ENCODE data around the gene ARHGEF17.
A peak's percentile ranks its signal among the peaks of the same experiment; 100 is the strongest.

ARHGEF17 gene

DNA sequence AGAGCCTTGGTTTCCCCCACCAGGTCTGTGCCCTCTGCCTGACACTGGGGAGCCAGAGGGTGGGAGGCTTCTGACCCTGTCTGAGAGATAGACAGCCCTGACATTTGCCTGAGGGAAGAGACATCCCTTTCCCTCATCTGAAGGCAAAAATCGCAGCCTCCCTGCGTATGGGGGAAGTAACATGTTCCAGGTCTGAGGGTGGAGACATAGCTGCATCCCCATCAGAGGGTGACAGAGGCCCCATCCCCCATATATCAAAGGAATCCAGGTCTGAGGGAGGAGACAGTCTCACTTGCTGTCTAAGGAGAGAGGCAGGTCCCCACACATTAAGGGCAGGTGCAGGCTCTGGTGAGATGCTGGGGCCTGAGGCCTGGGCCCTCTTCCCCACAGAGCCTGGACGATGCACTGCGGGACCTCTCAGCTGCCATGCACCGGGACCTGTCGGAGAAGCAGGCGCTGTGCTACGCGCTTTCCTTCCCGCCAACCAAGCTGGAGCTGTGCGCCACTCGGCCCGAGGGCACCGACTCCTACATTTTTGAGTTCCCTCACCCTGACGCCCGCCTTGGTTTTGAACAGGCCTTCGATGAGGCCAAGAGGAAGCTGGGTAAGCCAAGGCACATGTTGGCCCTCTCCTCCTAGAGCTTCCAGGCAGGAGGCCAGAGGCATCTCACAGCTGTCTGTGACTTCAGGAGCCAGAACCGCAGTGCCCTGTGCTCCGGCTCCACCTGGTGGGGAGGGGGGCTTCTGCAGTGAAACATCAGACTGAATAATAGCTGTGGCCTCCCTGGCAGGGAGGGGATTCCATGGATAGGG lies 52.1 kb downstream of the ARHGEF17 start:
- Histone ChIP-seq H3K4me3 (ENCODE audit: low read length in 2 of 2) (no peak overlapping the region), H3K4me1 (ENCODE audit: control insufficient read depth, insufficient read depth, low read length) (peaks cover 15% of the 10 kb centered on the region), H3K36me3 (ENCODE audit: control insufficient read depth in 2 of 2, insufficient read depth in 2 of 2, low read length in 2 of 2) (peaks cover 70 to 87% of the 10 kb centered on the region in 2 donors), H3K27me3 (ENCODE audit: control insufficient read depth in 1 of 2, insufficient read depth in 2 of 2, low read length in 2 of 2) (no peaks in the 10 kb centered on the region), H3K9ac (ENCODE audit: low read length in 2 of 2) (no peak overlapping the region), H3K27ac (ENCODE audit: low read length) (peak overlapping the region; percentile 31), H3K9me3 (ENCODE audit: control insufficient read depth in 2 of 2, low read length in 2 of 2) (no peaks in the 10 kb centered on the region)

GRCh38 chr11:73360743-73361369 lies 52.8 kb downstream of the ARHGEF17 start:
- Histone ChIP-seq H3K9ac (ENCODE audit: low read length in 2 of 2) (no peak overlapping the region), H3K4me1 (ENCODE audit: control insufficient read depth, insufficient read depth, low read length) (peaks cover 15% of the 10 kb centered on the region), H3K27me3 (ENCODE audit: control insufficient read depth in 1 of 2, insufficient read depth in 2 of 2, low read length in 2 of 2) (no peaks in the 10 kb centered on the region), H3K36me3 (ENCODE audit: control insufficient read depth in 2 of 2, insufficient read depth in 2 of 2, low read length in 2 of 2) (peaks cover 75 to 88% of the 10 kb centered on the region in 2 donors), H3K4me3 (ENCODE audit: low read length in 2 of 2) (no peak overlapping the region), H3K9me3 (ENCODE audit: control insufficient read depth in 2 of 2, low read length in 2 of 2) (no peaks in the 10 kb centered on the region), H3K27ac (ENCODE audit: low read length) (no peak overlapping the region)

DNA sequence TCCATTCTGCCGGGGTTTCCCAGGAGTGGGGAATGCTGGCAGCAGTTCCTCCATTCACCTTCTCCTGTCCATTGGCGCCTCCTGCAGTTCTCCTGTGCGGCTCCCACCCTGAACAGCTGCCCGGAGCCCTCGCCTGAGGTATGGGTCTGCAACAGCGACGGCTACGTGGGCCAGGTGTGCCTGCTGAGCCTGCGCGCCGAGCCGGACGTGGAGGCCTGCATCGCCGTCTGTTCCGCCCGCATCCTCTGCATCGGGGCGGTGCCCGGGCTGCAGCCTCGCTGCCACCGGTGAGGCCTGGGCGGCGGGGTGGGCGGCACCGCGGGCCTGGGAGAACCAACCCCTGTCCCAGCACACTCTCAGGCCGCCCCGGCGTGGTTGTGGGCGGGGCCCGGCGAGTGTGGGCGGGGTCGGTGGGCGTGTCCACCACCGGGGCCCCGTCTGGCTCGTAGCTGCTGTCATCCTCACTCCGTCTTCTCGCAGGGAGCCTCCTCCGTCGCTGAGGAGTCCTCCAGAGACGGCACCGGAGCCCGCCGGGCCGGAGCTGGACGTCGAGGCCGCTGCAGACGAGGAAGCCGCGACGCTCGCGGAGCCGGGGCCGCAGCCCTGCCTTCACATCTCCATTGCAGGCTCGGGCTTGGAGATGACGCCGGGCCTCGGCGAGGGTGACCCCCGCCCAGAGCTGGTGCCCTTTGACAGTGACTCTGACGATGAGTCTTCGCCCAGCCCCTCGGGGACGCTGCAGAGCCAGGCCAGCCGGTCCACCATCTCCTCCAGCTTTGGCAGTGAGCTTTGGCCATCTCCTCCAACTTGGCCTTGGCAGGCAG lies 54.1 kb downstream of the ARHGEF17 start:
- Histone ChIP-seq H3K27ac (ENCODE audit: low read length) (no peak overlapping the region), H3K9ac (ENCODE audit: low read length in 2 of 2) (no peak overlapping the region), H3K4me1 (ENCODE audit: control insufficient read depth, insufficient read depth, low read length) (peaks cover 14% of the 10 kb centered on the region), H3K36me3 (ENCODE audit: control insufficient read depth in 2 of 2, insufficient read depth in 2 of 2, low read length in 2 of 2) (peaks cover 73 to 82% of the 10 kb centered on the region in 2 donors), H3K4me3 (ENCODE audit: low read length in 2 of 2) (no peak overlapping the region), H3K27me3 (ENCODE audit: control insufficient read depth in 1 of 2, insufficient read depth in 2 of 2, low read length in 2 of 2) (no peaks in the 10 kb centered on the region), H3K9me3 (ENCODE audit: control insufficient read depth in 2 of 2, low read length in 2 of 2) (no peaks in the 10 kb centered on the region)

DNA sequence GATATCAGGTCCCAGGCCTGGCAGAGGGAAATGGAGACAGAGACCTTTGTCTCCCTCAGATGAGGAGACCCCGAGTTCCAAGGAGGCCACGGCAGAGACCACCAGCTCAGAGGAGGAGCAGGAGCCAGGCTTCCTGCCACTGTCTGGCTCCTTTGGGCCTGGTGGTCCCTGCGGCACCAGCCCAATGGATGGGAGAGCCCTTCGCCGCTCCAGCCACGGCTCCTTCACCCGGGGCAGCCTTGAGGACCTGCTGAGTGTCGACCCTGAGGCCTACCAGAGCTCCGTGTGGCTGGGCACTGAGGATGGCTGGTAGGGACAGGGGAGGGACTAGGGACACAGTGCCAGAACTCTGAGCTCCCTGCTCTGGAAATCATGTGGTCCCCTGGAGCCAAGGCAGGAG lies 55.1 kb downstream of the ARHGEF17 start:
- Histone ChIP-seq H3K9me3 (ENCODE audit: control insufficient read depth in 2 of 2, low read length in 2 of 2) (no peaks in the 10 kb centered on the region), H3K36me3 (ENCODE audit: control insufficient read depth in 2 of 2, insufficient read depth in 2 of 2, low read length in 2 of 2) (peaks cover 67 to 81% of the 10 kb centered on the region in 2 donors), H3K27me3 (ENCODE audit: control insufficient read depth in 1 of 2, insufficient read depth in 2 of 2, low read length in 2 of 2) (no peaks in the 10 kb centered on the region), H3K4me1 (ENCODE audit: control insufficient read depth, insufficient read depth, low read length) (peaks cover 13% of the 10 kb centered on the region), H3K4me3 (ENCODE audit: low read length in 2 of 2) (no peak overlapping the region), H3K27ac (ENCODE audit: low read length) (no peak overlapping the region), H3K9ac (ENCODE audit: low read length in 2 of 2) (no peak overlapping the region)

- H3K4me1 ChIP-seq (ENCODE audit: control insufficient read depth, insufficient read depth, low read length): no peaks in the 10 kb centered on the region
- H3K4me3 ChIP-seq (ENCODE audit: low read length in 2 of 2): no peak overlapping the region
- peaks cover 53 to 62% of the 10 kb centered on the region in 2 donors for H3K36me3 ChIP-seq (ENCODE audit: control insufficient read depth in 2 of 2, insufficient read depth in 2 of 2, low read length in 2 of 2)
- no peaks in the 10 kb centered on the region for H3K9me3 ChIP-seq (ENCODE audit: control insufficient read depth in 2 of 2, low read length in 2 of 2)
- H3K9ac ChIP-seq (ENCODE audit: low read length in 2 of 2): no peak overlapping the region
- H3K27ac ChIP-seq (ENCODE audit: low read length): no peak overlapping the region
- no peaks in the 10 kb centered on the region for H3K27me3 ChIP-seq (ENCODE audit: control insufficient read depth in 1 of 2, insufficient read depth in 2 of 2, low read length in 2 of 2)
These were observed 57.5 kb downstream of the ARHGEF17 start for GRCh38 chr11:73365352-73366264.

DNA sequence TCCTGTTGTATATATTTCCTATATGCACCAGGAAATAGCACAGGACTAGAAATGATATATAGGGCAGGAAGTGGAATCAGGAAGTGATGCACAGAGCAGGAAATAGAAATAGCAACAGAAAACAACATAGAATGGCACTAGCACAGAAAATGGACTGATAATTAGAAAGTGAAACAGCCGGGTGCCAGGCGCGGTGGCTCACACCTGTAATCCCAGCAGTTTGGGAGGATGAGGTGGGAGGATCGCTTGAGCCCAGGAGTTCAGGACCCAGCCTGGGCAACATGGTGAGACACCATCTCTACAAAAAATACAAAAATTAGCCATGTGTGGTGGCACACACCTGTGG lies 58.2 kb downstream of the ARHGEF17 start:
- Histone ChIP-seq H3K36me3 (ENCODE audit: control insufficient read depth in 2 of 2, insufficient read depth in 2 of 2, low read length in 2 of 2) (peaks cover 47 to 57% of the 10 kb centered on the region in 2 donors), H3K9ac (ENCODE audit: low read length in 2 of 2) (no peak overlapping the region), H3K27ac (ENCODE audit: low read length) (no peak overlapping the region), H3K4me1 (ENCODE audit: control insufficient read depth, insufficient read depth, low read length) (no peaks in the 10 kb centered on the region), H3K9me3 (ENCODE audit: control insufficient read depth in 2 of 2, low read length in 2 of 2) (no peaks in the 10 kb centered on the region), H3K4me3 (ENCODE audit: low read length in 2 of 2) (no peak overlapping the region), H3K27me3 (ENCODE audit: control insufficient read depth in 1 of 2, insufficient read depth in 2 of 2, low read length in 2 of 2) (no peaks in the 10 kb centered on the region)

GRCh38 chr11:73366953-73367352 lies 58.9 kb downstream of the ARHGEF17 start:
- no peaks in the 10 kb centered on the region for H3K4me1 ChIP-seq (ENCODE audit: control insufficient read depth, insufficient read depth, low read length)
- no peaks in the 10 kb centered on the region for H3K27me3 ChIP-seq (ENCODE audit: control insufficient read depth in 1 of 2, insufficient read depth in 2 of 2, low read length in 2 of 2)
- H3K27ac ChIP-seq (ENCODE audit: low read length): no peak overlapping the region
- H3K9ac ChIP-seq (ENCODE audit: low read length in 2 of 2): no peak overlapping the region
- H3K4me3 ChIP-seq (ENCODE audit: low read length in 2 of 2): no peak overlapping the region
- H3K36me3 ChIP-seq (ENCODE audit: control insufficient read depth in 2 of 2, insufficient read depth in 2 of 2, low read length in 2 of 2): peaks cover 44 to 50% of the 10 kb centered on the region in 2 donors
- H3K9me3 ChIP-seq (ENCODE audit: control insufficient read depth in 2 of 2, low read length in 2 of 2): no peaks in the 10 kb centered on the region

DNA sequence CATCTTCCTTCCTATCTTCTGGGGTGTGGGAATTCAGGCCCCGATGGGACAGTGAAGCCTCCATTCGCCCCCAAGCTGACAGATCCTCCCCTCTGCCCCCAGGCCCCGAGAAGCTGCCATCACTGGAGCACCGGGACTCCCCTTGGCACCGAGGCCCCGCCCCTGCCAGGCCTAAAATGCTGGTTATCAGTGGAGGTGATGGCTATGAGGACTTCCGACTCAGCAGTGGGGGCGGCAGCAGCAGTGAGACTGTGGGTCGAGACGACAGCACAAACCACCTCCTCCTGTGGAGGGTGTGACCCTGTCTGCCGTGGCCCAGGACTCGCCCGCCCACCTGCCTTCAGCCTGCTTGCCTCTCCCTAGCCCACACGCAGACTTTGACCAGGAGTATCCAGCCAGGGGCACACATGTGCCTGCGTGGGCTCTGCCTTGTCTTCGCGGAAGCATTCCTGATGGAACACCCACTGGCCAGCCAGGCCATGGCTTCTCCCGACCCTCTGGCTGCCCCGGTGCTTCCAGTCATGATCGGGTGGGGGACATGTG lies 59.5 kb downstream of the ARHGEF17 start:
- Histone ChIP-seq H3K4me3 (ENCODE audit: low read length in 2 of 2) (no peak overlapping the region), H3K27ac (ENCODE audit: low read length) (no peak overlapping the region), H3K4me1 (ENCODE audit: control insufficient read depth, insufficient read depth, low read length) (peaks cover 5% of the 10 kb centered on the region), H3K9ac (ENCODE audit: low read length in 2 of 2) (no peak overlapping the region), H3K27me3 (ENCODE audit: control insufficient read depth in 1 of 2, insufficient read depth in 2 of 2, low read length in 2 of 2) (no peaks in the 10 kb centered on the region), H3K9me3 (ENCODE audit: control insufficient read depth in 2 of 2, low read length in 2 of 2) (no peaks in the 10 kb centered on the region), H3K36me3 (ENCODE audit: control insufficient read depth in 2 of 2, insufficient read depth in 2 of 2, low read length in 2 of 2) (peaks cover 43 to 48% of the 10 kb centered on the region in 2 donors)

DNA sequence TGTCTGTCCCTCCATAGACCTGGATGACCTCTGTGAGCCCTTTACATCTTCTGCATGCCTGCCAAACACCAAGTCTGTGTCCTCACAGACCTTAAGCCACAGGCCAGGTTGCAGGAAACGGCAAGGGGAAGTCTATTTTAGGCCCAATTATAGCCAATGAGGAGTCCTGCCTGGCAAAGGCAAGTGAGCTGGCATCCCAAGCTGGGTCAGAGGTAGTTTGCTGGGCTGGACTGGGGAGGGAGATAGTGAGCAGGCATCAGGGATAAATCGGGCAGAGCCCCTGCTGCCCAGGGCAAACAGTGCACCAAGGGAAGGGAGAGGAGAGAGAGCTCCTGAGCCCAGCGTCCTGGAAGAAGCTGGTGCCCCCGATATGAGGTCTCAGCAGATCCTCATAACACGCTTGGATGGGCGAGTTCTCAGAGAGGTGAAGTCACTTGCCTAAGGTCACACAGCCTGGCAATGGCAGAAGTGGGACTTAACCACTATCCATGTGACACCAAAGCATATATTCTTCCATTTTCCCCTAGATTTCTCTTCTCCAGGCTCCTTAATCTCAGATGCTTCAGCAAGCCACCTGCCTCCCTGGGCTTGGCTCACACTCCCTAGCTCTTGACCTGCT lies 64.4 kb downstream of the ARHGEF17 start:
- peak overlapping the region; percentile 49 for H3K27ac ChIP-seq (ENCODE audit: low read length)
- no peaks in the 10 kb centered on the region for H3K9me3 ChIP-seq (ENCODE audit: control insufficient read depth in 2 of 2, low read length in 2 of 2)
- peaks cover 22% of the 10 kb centered on the region for H3K4me1 ChIP-seq (ENCODE audit: control insufficient read depth, insufficient read depth, low read length)
- no peaks in the 10 kb centered on the region for H3K27me3 ChIP-seq (ENCODE audit: control insufficient read depth in 1 of 2, insufficient read depth in 2 of 2, low read length in 2 of 2)
- no peak overlapping the region for H3K4me3 ChIP-seq (ENCODE audit: low read length in 2 of 2)
- H3K36me3 ChIP-seq (ENCODE audit: control insufficient read depth in 2 of 2, insufficient read depth in 2 of 2, low read length in 2 of 2): peaks cover 2 to 9% of the 10 kb centered on the region in 2 donors
- peak overlapping the region in 1 of 2 donors; percentile 13 for H3K9ac ChIP-seq (ENCODE audit: low read length in 2 of 2)
